Stimulated activated CD4-positive, alpha-beta T cell treated with anti-CD3 and anti-CD28 coated beads, Interleukin-2, amount 100 ng/mL, for 48 hours (primary cell): ENCODE results near the gene PSMD5.
A peak's percentile ranks its signal among the peaks of the same experiment; 100 is the strongest.
"Not testable (repeated sequence)": the region's sequence is repeated elsewhere in the genome, so short reads cannot be mapped to it uniquely, and the experiment has no call there.

Experiments used
- DNase-seq, 2 donors: peaks; one replicate each; pipeline ENCODE4 v3.0.0-alpha.2; 2020

The PSMD5 gene

DNA sequence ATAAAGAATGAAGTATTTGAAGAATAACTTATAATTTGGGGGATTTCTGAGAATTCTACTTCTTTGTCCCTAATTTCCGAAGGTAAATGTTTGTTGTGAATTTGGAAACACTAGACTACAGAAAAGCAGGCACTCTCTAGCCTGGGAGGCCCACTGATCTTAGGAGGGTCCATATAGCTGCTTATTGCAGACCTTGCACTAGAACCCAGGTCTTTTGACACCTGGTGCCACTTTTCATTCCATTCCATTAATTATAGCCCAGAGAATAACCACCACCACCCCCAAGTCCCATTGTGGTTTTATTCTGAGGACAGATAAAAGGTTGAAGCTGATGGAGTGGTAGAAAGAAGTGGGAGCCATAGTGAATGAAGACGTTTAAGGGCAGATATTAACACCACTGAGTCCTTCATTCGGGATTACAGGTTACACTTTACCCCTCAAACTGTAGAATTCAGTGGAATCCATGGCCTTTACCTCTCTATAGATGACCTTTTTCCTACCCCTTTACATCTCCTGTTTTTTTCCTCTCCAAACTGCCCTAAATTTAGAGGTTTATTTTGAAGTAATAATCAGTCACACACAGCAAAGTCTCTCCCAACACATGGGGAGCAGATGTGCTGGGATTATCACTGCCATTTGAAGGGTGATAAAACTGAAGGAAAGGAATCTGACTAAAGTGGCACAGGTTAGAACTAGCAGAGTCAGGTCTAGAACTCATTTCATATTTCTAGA is 12.0 kb upstream of the PSMD5 start:
- no peak for DNase-seq

GRCh38 chr9:120853198-120853597 is 10.5 kb upstream of the PSMD5 start:
- DNase-seq, result no peak

GRCh38 chr9:120852240-120853010 is 9.7 kb upstream of the PSMD5 start:
- DNase-seq, result no peak

- DNase-seq, result no peak
These were observed 8.7 kb upstream of the PSMD5 start for GRCh38 chr9:120851449-120851848.

DNA sequence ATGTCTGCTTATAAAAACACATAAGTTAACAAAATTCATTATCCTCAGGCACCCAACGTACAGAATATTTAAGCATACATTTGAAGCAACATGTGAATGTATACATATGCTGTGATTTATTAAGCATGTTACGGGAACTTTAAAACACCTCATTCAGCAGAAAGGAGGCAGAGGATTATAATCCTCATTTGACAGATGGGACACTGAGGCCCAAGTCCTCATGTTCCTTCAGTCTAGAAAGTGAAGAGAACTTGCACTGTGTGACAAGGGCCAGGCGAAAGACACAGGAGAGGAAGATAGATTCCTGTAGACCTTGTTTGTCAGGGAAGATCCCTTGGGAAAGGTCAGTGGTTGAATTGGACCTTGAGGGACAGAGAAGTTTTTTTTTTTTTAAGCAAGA is 7.6 kb upstream of the PSMD5 start:
- no peak for DNase-seq

DNA sequence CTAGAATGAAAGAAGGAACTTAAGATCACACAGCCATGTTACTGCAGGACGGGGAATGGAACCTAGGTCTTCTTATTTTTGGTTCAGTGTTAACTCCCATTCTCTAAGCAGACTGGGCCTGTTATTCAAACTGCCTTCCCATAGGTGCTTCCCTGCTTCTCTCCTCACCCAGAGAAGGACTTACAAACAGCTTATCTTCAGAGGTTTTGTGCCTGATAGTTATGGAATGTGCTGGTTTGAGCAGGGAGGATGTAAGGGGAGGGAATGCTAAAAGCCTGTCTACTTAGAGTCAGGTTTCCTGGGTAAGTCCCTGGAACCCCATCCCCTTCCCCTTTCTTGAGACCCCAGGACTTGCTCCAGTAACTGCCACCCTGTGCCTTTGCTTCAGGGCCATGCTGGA is 4.2 kb upstream of the PSMD5 start:
- no peak for DNase-seq

DNA sequence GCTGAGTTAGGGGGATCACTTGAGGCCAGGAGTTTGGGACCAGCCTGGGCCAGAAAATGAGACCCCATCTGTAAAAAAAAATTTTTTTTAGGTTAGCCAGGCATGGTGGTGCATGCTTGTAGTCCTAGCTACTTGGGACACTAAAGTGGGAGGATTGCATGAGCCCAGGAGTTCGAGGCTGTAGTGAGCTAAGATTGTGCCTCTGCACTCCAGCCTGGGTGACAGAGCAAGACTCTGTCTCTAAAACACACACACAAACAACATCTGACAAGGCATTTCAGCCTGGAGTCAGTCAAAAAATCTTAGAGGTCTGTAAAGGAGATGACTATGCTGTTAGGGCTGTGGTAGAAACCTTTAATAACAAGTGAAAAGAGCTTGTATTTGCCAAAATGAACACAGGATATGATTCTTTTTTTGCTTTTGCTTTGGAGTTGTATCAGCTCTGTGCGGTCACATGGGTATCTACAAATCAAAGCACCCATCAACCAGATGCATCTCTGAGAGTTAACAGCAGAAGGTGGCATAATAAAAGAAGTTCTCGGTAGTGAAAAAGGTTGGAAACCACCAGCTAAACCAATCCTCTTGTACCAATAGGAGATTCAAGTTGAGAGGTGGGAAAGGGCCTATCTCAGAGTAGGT is 3.6 kb upstream of the PSMD5 start:
- DNase-seq, result no peak

- peak; percentile 31 to 41 for DNase-seq
These were observed 2.5 kb upstream of the PSMD5 start for GRCh38 chr9:120845255-120845654.

DNA sequence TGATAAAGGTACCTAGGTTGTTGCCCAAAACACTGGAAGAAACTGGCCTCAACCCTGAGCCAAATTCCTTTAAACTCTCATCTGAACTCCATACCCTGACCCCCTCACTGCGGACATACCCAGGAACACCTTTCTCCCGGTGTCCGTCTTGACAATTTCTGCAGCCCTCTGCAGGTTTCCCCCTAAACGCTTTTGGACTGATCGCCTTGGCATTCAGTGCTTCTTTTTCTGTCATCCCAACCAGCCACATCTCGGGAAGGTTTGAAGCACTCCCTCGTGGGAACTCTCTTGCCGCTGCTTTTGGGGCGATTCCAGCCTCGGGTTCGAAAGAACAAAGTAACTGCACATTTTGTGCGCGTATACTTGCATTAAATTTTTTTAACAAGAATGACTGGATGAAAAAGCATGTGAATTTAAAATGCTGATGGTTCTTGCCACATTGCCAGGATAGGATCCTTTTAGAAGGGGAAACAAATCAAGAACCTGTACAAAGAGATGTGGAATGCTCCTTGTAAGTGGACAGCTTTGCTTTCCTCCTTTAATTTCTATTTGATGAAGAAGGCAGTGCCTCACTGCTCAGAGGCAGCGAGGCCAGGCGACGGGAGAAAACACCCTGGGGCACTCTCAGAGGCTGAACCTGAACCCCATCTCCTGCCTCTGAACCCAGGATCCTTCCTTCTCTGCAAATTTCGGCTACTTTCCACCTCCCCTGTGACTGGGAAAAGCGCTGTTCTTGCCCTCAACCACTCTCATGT is 615 bp downstream of the PSMD5 start:
- no peak for DNase-seq

GRCh38 chr9:120839146-120839545 is 3.6 kb downstream of the PSMD5 start:
- no peak for DNase-seq

GRCh38 chr9:120837921-120838320 is 4.8 kb downstream of the PSMD5 start:
- no peak for DNase-seq

- no peak for DNase-seq
These were observed 9.4 kb downstream of the PSMD5 start for GRCh38 chr9:120833325-120833724.

DNA sequence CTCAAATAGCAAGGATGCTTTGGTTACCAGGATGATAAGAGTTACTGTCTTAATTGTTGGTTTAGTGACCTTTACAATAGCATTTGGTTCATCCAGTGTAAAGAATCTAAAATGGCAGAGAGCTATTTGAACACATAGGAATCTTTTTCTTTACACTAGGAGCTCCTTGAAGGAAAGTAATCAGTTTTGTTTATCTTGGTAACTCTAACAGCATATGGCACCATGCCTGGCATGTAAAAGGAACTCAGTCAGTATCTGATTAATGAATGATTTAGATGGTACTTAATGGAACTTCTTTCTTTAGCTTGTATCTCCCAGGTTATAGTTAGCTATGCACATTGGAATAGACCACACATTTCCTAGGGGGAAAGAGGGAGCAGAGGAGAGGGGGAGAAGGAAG is 9.9 kb downstream of the PSMD5 start:
- DNase-seq, result no peak

DNA sequence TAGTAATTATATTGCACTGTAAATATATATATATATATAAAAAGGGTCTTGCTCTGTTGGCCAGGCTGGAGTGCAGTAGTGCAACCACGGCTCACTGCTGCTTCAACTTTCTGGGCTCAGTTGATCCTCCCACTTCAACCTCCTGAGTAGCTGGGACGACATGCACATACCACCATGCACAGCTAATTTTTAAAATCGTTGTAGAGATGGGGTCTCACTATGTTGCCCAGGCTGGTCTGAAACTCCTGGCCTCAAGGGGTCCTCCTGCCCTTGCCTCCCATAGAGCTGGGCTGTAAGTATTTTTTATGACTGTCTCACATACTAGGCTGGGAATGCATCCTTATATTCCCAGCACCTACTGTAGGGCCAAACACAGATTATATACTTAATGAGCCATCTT is 11.9 kb downstream of the PSMD5 start:
- DNase-seq, result no peak

DNA sequence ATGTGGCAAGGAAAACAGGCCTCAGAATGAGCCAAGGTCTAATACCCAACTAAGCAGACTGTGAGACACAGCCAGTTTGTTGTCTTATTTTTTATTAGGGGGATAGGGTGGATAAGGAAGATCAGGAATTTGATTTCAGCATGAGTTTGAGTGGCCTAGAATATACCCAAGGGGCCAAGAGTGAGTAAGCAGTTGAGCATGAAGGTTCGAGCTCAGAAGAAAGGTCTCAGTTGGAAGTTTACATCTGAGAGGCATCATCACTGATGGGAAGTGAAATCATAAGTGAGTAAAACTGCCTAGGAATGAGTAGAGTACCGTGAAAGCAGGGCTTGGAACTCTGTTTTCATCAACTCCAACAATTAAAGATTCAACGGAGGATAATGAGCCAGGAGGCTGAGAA is 12.6 kb downstream of the PSMD5 start:
- DNase-seq, result no peak

- no peak for DNase-seq
These were observed 13.1 kb downstream of the PSMD5 start for GRCh38 chr9:120829650-120830049.

DNA sequence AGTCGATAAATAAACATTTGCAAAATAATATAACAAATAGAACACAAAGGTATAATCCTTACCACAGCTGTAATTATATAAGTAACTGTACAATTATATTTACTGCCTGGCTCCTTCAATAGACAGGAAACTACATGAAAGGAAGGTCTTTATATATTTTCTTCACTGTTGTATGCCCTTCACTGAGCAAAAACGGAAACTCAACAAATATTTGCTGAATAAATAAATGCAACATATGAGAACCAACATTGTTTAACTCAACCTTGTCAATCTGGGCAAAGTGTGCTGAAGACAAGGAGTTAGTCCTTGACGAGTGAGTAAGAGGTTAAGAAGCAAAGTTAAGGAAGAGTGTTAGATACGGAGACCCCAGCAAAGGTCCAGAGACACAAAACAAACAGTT is 22.6 kb downstream of the PSMD5 start:
- DNase-seq, result no peak

GRCh38 chr9:120818595-120818994 is 24.1 kb downstream of the PSMD5 start:
- DNase-seq, result no peak

DNA sequence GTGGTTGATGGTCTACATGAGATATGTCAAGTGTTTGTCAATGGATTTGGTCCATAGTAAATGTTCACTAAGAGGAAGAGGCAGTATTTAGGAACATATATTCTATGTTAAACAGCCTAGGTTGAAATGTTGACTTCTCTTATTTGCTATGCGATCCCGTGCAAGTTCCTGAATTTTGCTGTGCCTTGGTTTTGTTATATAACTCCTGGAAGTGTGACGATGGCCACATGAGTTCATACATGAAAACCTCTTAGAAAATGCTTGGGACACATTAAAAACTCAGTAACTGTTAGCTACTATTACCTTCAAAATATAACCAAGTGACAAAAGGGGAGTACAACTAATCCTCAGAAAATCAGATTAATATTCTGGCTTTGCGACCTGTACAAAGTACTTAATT is 27.6 kb downstream of the PSMD5 start:
- no peak for DNase-seq

DNA sequence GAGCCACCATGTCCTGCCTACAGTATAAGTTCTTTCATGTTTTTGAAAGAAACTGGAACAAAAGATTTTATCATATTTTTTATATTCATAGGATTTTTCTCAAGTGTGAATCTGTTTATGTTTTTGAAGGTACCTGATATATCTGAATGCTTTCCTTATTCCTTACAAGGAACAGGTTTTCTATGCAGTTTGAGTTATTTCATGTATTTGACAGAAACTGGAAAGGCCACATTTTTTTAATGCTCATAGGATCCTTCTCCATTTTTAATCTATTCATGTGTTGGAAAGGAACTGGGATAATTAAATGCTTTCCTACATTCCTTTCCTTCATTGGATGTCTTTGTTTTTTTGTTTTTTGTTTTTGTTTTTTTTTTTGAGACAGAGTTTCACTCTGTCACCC is 33.8 kb downstream of the PSMD5 start:
- no peak for DNase-seq

DNA sequence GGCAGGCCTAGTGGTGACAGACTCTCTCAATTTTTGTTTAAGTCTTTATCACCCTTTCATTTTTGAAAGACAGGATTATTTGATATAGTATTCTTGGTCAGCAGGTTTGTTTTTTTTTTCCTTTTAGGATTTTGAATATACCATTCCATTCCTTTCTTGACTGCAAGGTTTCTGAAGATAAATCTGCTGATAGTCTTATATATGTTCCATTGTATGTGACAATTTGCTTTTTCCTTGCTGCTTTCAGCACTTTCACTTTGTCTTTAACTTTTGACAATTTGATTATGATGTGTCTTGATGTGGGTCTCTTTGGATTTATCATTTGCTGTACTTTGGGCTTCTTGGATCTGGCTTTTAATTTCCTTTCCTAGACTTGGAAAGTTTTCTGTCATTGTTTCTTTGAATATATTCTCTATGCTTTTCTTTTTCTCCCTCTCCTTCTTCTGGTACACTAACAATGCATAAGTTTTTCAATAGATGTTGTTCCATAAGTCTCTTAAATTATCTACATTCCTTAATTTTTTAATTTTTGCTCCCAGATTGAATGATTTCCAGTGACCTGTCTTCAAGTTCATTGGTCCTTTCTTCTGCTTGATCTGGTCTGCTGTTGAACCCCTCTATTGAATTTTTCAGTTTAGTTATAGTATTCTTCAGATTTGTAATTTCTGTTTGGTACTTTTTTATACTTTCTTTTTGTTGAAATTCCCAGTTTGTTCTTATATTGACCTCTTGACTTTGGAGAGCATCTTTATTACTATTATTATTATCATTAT is 34.9 kb downstream of the PSMD5 start:
- DNase-seq, result no peak

- not testable (repeated sequence) for DNase-seq
These were observed 37.8 kb downstream of the PSMD5 start for GRCh38 chr9:120804784-120805363.
